ENCODE measurements around the gene GRM7. TPM values are rescaled to one million over a fixed set of nuclear protein-coding genes. Genes with fewer than 3 reads are reported as not detected.

GRM7 gene
- total and polyA plus RNA-seq, 2 donors (not counting 1 experiment from before 2014, with no cell fraction given), result not detected

DNA sequence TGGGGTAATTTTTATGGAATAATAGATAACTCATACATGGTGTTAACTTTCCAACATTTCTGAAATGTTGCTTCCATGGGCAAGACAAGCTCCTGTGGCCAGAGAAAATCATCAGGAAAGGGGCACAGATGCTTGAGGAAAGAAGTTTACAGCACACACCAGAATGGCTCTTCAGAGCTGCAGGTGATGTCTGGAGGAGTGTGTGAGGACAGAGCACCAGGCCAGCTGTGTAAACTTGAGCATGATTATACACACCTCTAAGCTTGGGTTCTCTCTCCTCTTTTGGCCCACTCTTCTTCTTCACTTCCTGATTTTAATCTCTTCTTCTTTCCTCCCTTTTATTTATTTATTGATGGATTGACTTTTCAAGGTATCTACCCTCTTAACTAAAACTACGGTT lies 676.0 kb downstream of the GRM7 start:
- Mint-ChIP-seq H3K4me1 (no peaks in the 10 kb centered on the region), H3K4me3 (no peak overlapping the region), H3K9me3 (ENCODE audit: insufficient read depth) (no peaks in the 10 kb centered on the region), H3K27ac (no peak overlapping the region), H3K27me3 (no peaks in the 10 kb centered on the region)
- Histone ChIP-seq H3K9ac (ENCODE audit: low read length) (no peak overlapping the region), H4K20me1 (ENCODE audit: control insufficient read depth, insufficient read depth, low read length, poor library complexity, severe bottlenecking) (no peaks in the 10 kb centered on the region), H3K27me3 (replicated peaks in 1 of 4; ENCODE audit: control extremely low read depth in 1 of 4, control insufficient read depth in 3 of 4, insufficient read depth in 4 of 4, low read length in 3 of 4) (no peaks in the 10 kb centered on the region), H3K4me3 (ENCODE audit: control extremely low read depth in 1 of 5, extremely low read depth in 1 of 5, insufficient read depth in 1 of 5, low read depth in 2 of 5, low read length in 4 of 5) (no peak overlapping the region), H2AFZ (ENCODE audit: insufficient read depth, low read depth, low read length, poor library complexity, severe bottlenecking) (no peak overlapping the region), H3K4me1 (ENCODE audit: control insufficient read depth in 2 of 2, insufficient read depth in 2 of 2, low read length in 2 of 2) (no peaks in the 10 kb centered on the region), H3K9me3 (ENCODE audit: control extremely low read depth in 1 of 3, control insufficient read depth in 2 of 3, insufficient read depth in 1 of 3, low read length in 2 of 3) (no peaks in the 10 kb centered on the region), H3K36me3 (replicated peaks in 1 of 2; ENCODE audit: control extremely low read depth in 1 of 2, control insufficient read depth in 1 of 2, extremely low read depth in 1 of 2, insufficient read depth in 2 of 2, low read length in 1 of 2) (no peaks in the 10 kb centered on the region), H3K79me2 (ENCODE audit: control insufficient read depth, insufficient read depth, low read length) (no peaks in the 10 kb centered on the region), H3K4me2 (replicated peaks; ENCODE audit: low read depth, low read length, poor library complexity, severe bottlenecking) (no peak overlapping the region), H3K27ac (ENCODE audit: low read length in 2 of 2) (no peak overlapping the region)
- WGBS (ENCODE audit: insufficient coverage), result no CpG with 5 or more reads among the region's 1 CpG
- intact Hi-C loops (cut with micrococcal nuclease), result no loop called here
- POLR2A ChIA-PET, result no interaction called here
- CTCF ChIA-PET, result no interaction called here
- ATAC-seq (ENCODE audit: low read depth) (no peak), DNase-seq (no peak)
- no peak for TF ChIP-seq EZH2 (IDR thresholded peaks at IDR 0.05; ENCODE audit: borderline replicate concordance, insufficient read depth, low read depth, low read length, poor library complexity, severe bottlenecking)
- TF ChIP-seq, protein P1, sequence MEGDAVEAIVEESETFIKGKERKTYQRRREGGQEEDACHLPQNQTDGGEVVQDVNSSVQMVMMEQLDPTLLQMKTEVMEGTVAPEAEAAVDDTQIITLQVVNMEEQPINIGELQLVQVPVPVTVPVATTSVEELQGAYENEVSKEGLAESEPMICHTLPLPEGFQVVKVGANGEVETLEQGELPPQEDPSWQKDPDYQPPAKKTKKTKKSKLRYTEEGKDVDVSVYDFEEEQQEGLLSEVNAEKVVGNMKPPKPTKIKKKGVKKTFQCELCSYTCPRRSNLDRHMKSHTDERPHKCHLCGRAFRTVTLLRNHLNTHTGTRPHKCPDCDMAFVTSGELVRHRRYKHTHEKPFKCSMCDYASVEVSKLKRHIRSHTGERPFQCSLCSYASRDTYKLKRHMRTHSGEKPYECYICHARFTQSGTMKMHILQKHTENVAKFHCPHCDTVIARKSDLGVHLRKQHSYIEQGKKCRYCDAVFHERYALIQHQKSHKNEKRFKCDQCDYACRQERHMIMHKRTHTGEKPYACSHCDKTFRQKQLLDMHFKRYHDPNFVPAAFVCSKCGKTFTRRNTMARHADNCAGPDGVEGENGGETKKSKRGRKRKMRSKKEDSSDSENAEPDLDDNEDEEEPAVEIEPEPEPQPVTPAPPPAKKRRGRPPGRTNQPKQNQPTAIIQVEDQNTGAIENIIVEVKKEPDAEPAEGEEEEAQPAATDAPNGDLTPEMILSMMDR (IDR thresholded peaks at IDR 0.05), result no peak

GRCh38 chr3:7543294-7543880 lies 682.5 kb downstream of the GRM7 start:
- ATAC-seq (ENCODE audit: low read depth), result no peak
- WGBS (ENCODE audit: insufficient coverage), result 75% methylated on average over 3 of the region's 5 CpGs

More at GRCh38 chr3:7543294-7543880, 682.5 kb downstream of the GRM7 start:
- Histone ChIP-seq H3K27me3 (replicated peaks in 1 of 4; ENCODE audit: control extremely low read depth in 1 of 4, control insufficient read depth in 3 of 4, insufficient read depth in 4 of 4, low read length in 3 of 4) (no peaks in the 10 kb centered on the region), H3K79me2 (ENCODE audit: control insufficient read depth, insufficient read depth, low read length) (no peaks in the 10 kb centered on the region), H3K4me1 (ENCODE audit: control insufficient read depth in 2 of 2, insufficient read depth in 2 of 2, low read length in 2 of 2) (no peaks in the 10 kb centered on the region), H4K20me1 (ENCODE audit: control insufficient read depth, insufficient read depth, low read length, poor library complexity, severe bottlenecking) (no peaks in the 10 kb centered on the region), H3K27ac (ENCODE audit: low read length in 2 of 2) (no peak overlapping the region), H3K9ac (ENCODE audit: low read length) (no peak overlapping the region), H3K4me3 (ENCODE audit: control extremely low read depth in 1 of 5, extremely low read depth in 1 of 5, insufficient read depth in 1 of 5, low read depth in 2 of 5, low read length in 4 of 5) (no peak overlapping the region), H2AFZ (ENCODE audit: insufficient read depth, low read depth, low read length, poor library complexity, severe bottlenecking) (no peak overlapping the region), H3K4me2 (replicated peaks; ENCODE audit: low read depth, low read length, poor library complexity, severe bottlenecking) (no peak overlapping the region), H3K9me3 (ENCODE audit: control extremely low read depth in 1 of 3, control insufficient read depth in 2 of 3, insufficient read depth in 1 of 3, low read length in 2 of 3) (no peaks in the 10 kb centered on the region), H3K36me3 (replicated peaks in 1 of 2; ENCODE audit: control extremely low read depth in 1 of 2, control insufficient read depth in 1 of 2, extremely low read depth in 1 of 2, insufficient read depth in 2 of 2, low read length in 1 of 2) (no peaks in the 10 kb centered on the region)
- H3K4me1 Mint-ChIP-seq, result no peaks in the 10 kb centered on the region
- ChIA-PET POLR2A (no interaction called here), CTCF (no interaction called here)
- DNase-seq, result no peak
- no peak overlapping the region for H3K27ac Mint-ChIP-seq
- no peaks in the 10 kb centered on the region for H3K27me3 Mint-ChIP-seq
- H3K9me3 Mint-ChIP-seq (ENCODE audit: insufficient read depth), result peaks cover 3% of the 10 kb centered on the region
- TF ChIP-seq, protein P1 (IDR thresholded peaks at IDR 0.05), result no peak
- TF ChIP-seq EZH2 (IDR thresholded peaks at IDR 0.05; ENCODE audit: borderline replicate concordance, insufficient read depth, low read depth, low read length, poor library complexity, severe bottlenecking), result no peak
- H3K4me3 Mint-ChIP-seq, result no peak overlapping the region
- intact Hi-C loops (cut with micrococcal nuclease), result no loop called here
